UCSD-AML1 (cell line): ENCODE data around the gene ZNF385A.

Experiments used
- DNase-seq: peaks from one replicate; lab custom pipeline; 2025; ENCODE audit not compliant: unreplicated experiment; lab: John Stamatoyannopoulos, UW

The ZNF385A gene

GRCh38 chr12:54416687-54417603, 32.4 kb upstream of the ZNF385A start:
- no peak for DNase-seq

DNA sequence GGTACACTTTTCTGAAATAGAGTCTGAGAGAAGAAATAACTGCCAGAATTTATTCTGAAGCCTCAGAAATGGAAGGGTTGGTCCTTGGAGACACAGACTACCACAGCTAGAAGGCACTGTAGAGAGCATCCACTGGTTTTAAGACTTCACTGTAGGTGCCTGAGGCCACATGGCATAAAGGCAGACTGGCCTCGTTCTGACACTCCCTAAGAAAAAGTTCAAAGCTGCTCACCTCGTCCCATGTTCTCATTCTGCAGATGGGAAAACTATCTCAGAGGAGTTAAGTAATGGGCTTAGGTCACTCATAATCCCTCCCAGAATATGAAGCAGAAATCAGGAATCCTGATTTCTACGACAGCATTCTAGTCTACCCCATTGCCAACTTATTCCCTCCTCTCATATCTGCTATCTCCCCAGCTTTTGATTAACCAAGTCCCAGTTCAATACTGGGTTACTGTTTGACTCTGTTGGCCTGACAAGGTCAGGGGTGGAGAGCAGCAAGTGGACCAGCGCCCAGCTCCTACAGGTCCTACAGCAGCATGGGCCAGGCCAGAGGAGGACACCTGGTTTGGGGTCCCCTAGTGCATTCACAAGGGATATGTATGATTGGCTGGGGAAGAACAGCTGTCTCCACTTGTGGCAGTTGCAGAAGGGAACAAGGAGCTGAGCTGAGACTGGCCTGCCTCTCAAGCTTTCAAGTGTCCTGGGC, 30.8 kb upstream of the ZNF385A start:
- no peak for DNase-seq

- peak; percentile 81 for DNase-seq
Observed at GRCh38 chr12:54413284-54414190, 29.0 kb upstream of the ZNF385A start.

- DNase-seq, result no peak
Observed at GRCh38 chr12:54412786-54413185, 28.3 kb upstream of the ZNF385A start.

DNA sequence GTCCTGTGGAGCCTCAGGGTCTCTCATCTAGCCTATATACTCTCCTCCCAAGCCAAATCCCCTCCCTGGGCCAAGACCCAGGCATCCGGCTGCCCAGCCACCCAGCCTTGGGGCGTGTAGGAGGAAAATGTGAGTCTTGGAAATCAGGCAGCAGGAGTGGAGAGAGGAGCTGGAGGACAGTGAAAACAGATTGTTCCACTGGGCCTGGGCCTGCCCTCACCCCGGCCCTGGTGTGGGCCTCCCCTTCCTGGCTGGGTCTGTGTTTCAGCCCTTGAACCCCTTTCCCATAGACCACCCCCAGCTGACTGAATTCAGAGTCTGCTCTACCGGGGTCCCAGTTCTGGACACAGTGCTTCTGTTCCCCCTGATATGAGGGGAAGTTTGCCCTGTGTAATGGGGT, 27.8 kb upstream of the ZNF385A start:
- no peak for DNase-seq

DNA sequence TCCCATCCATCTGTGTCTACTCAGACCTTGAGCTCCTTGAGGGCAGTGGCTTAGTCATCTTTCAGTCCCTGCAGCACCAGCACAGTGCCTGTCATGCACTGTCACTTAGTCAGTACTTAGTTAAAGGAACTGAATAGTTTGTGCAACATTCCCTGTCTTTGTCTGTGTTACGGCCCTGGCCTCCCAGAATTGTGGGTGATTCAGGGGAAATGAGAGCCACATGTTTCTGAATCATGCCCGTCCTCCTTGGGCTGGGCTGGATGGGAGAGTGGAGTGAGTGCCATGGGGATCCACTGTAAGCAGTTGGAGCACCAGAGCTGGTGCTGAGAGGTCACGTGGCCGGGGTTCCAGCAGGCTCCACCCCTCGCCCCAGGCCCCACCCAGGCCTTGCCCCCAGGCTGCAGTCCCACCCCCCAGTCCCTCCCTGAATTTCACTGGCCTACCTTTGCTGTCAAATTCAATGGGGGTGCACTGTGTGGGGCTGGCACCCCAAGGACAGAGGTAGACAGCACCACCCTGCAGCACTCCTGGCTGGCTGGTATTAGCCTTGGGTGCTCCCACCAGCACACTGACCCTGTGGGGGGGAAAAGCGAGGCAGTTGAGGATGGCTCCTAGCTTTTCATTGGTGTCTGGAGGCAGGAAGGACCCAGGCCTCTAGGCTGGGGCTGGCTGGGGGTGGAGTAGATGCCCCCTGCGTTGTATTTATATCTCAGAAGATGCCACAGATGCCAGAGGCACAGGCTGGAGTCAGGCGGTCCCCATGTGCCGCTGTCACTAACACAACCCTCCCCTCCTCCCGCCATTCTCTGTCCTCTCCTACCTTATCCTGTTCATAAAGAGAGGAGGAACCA, 27.1 kb upstream of the ZNF385A start:
- DNase-seq, result peak; percentile 61

DNA sequence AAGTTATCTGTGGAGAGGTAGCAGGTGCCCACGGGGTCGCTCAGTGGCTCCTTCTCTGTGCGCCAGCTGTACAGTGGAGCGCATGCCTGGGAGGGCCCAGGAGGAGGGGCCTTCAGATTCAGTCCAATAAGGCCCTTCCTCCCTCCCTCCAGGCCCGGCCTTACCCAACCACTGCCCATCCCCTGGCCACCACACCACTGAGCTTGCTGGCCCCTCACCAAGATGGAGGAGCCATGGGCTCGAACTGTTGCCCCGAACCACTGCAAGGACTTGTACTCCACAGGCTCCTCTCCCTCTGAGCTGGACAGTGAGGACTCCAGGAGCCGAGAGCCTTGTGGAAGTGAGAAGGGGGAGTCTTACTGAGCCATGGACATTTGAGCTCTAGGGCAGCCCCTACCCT, 24.7 kb upstream of the ZNF385A start:
- DNase-seq, result no peak

GRCh38 chr12:54407183-54407905, 22.8 kb upstream of the ZNF385A start:
- no peak for DNase-seq

DNA sequence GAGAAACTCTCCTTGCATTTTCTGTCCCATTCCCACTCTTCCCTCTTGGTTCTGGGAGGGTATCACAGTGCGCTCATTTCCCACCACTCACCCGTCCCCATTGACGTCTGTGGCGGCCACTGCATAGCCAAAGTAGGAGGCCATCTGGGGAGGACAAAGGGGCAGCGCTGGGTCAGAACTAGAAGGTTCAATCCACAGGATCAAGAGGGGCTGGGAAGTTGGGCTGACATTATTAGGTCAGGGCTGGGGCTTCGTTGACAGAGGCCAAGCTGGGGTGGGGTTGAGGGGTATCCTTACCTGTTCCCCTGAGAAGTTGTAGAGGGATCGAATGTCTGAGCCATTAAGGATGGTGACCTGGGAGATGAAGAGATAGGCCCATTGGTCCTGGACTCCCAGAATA, 21.0 kb upstream of the ZNF385A start:
- DNase-seq, result no peak

DNA sequence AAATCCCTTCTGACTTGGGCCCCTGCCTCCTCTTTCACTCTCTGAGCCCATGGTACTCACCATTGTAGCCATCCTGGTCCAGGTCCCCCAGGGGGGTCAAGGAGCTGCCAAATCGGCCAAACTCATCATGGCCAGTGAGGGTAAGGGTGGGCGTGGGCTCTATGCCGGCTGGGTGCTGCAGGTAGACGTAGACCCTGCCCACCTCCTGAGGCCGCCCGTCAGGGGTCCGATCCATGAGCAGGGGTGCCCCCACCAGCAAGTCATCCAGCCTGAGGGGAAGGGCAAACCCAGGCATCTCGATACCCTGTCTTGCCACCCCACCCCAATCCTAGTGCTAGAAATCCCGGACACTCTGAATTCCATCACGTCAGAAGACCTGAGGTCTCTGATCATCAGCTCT, 20.6 kb upstream of the ZNF385A start:
- no peak for DNase-seq

- peak; percentile 54 for DNase-seq
Observed at GRCh38 chr12:54404061-54405004, 19.8 kb upstream of the ZNF385A start.

DNA sequence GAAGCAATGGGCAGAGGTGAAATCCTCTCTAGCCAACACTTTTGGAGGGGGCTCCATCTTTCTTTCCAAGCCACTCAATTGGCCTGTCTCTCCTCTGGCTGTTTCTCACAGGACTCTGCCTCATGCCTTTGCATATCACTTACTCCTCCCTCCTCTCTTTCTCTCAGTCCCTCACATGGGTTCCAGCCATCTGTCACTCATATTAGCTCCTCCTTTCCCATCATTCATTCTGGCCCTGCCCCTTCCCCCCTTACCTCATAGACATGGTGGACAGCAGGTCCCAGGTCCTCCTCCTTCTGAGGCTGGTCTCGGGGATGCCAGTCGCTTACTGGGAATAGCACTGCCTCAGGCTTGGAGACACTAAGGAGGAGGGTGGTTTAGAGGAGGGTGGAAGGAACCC, 16.6 kb upstream of the ZNF385A start:
- no peak for DNase-seq

- DNase-seq, result peak; percentile 87
Observed at GRCh38 chr12:54398995-54399793, 14.7 kb upstream of the ZNF385A start.

- DNase-seq, result no peak
Observed at GRCh38 chr12:54398218-54398617, 13.7 kb upstream of the ZNF385A start.

- no peak for DNase-seq
Observed at GRCh38 chr12:54397157-54397556, 12.6 kb upstream of the ZNF385A start.

DNA sequence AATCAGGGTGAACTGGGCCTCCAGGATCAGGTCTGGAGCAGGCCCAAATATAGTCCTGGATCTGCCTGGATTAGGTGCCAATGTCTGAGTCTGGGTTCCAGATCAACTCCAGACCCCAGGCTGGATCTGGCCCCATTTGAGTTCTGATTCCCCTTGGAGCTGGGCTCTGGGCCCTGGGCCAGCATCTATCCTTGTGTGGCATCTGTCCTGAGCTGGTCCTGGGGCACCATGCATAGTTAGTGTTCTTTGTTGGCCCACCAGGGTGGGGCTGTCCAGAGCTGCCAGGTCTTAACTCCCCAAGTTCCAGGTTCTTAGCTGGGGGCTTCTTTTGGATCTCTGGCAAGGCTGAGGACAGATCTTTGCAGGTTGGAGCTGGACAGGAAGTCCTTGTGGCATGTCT, 11.0 kb upstream of the ZNF385A start:
- DNase-seq, result no peak

- no peak for DNase-seq
Observed at GRCh38 chr12:54394986-54395385, 10.5 kb upstream of the ZNF385A start.

- peak; percentile 49 for DNase-seq
Observed at GRCh38 chr12:54394281-54394719, 9.8 kb upstream of the ZNF385A start.
